ENCODE results near the gene CHIA. TPM values are rescaled to one million over a fixed set of nuclear protein-coding genes. Genes with fewer than 3 reads are reported as not detected.

CHIA gene
- total and polyA plus RNA-seq, 2 of the 13 experiments (the other 11 are each of a cell fraction or from before 2014, with no cell fraction given): not detected

- no peak for TF ChIP-seq ZNF672 (CRISPR knock-in tag; IDR thresholded peaks at IDR 0.05)
- TF ChIP-seq ZNF496 (CRISPR knock-in tag; IDR thresholded peaks at IDR 0.05; ENCODE audit: insufficient replicate concordance): no peak
- no peak for TF ChIP-seq ZNF7 (CRISPR knock-in tag; IDR thresholded peaks at IDR 0.05)
- no peak for TF ChIP-seq ZNF883 (CRISPR knock-in tag; IDR thresholded peaks at IDR 0.05; ENCODE audit: not compliant biosample characterization)
- TF ChIP-seq ZBTB26 (CRISPR knock-in tag; IDR thresholded peaks at IDR 0.05; ENCODE audit: borderline replicate concordance): no peak
- TF ChIP-seq KLF12 (CRISPR knock-in tag; IDR thresholded peaks at IDR 0.05; ENCODE audit: borderline replicate concordance): no peak
- no peak for TF ChIP-seq NR2F6 (IDR thresholded peaks at IDR 0.05)
- no peak for TF ChIP-seq NR2F6 (CRISPR knock-in tag; IDR thresholded peaks at IDR 0.05)
- no peak for TF ChIP-seq CC2D1A (CRISPR knock-in tag; IDR thresholded peaks at IDR 0.05)
- TF ChIP-seq TBX2 (CRISPR knock-in tag; IDR thresholded peaks at IDR 0.05; ENCODE audit: borderline replicate concordance): 0 out of 2 replicates have a peak, but pooled peaks have one; percentile 20
- no peak for TF ChIP-seq SP140L (CRISPR knock-in tag; IDR thresholded peaks at IDR 0.05; ENCODE audit: borderline replicate concordance)
- TF ChIP-seq ZNF569 (CRISPR knock-in tag; IDR thresholded peaks at IDR 0.05; ENCODE audit: borderline replicate concordance): no peak
- TF ChIP-seq ZNF615 (CRISPR knock-in tag; IDR thresholded peaks at IDR 0.05; ENCODE audit: borderline replicate concordance): no peak
- no peak for TF ChIP-seq ZNF101 (CRISPR knock-in tag; IDR thresholded peaks at IDR 0.05; ENCODE audit: borderline replicate concordance, low read depth)
- peak; percentile 58; the same call in 1 of the 2 replicates for TF ChIP-seq ZSCAN31 (CRISPR knock-in tag; IDR thresholded peaks at IDR 0.05; ENCODE audit: low read depth)
- TF ChIP-seq ARID3A (IDR thresholded peaks at IDR 0.05; ENCODE audit: low read depth, low read length): no peak
- peak; percentile 37; the same call in 1 of the 2 replicates for TF ChIP-seq ZNF776 (CRISPR knock-in tag; IDR thresholded peaks at IDR 0.05)
- TF ChIP-seq STAT6 (CRISPR knock-in tag; IDR thresholded peaks at IDR 0.05; ENCODE audit: borderline replicate concordance): no peak
- TF ChIP-seq DDIT3 (CRISPR knock-in tag; IDR thresholded peaks at IDR 0.05): no peak
- no peak for TF ChIP-seq ZNF513 (CRISPR knock-in tag; conservative IDR thresholded peaks at IDR 0.05)
- TF ChIP-seq ZNF784 (CRISPR knock-in tag; IDR thresholded peaks at IDR 0.05; ENCODE audit: borderline replicate concordance): no peak
Observed at GRCh38 chr1:111346089-111346885, 55.6 kb downstream of the CHIA start (continued).

All from HepG2 (cell line).